ENCODE results near the gene CENPW.

The CENPW gene

GRCh38 chr6:126341126-126341525 lies 1.2 kb downstream of the CENPW start:
- H3F3A ChIP-seq (ENCODE audit: low read depth), result no peaks in the 10 kb centered on the region
- H3K4me2 ChIP-seq (ENCODE audit: low read depth, low read length, poor library complexity, severe bottlenecking), result peak overlapping the region; percentile 93
- H3K4me1 ChIP-seq (ENCODE audit: insufficient read depth, low read length, poor library complexity, severe bottlenecking), result peaks cover 46% of the 10 kb centered on the region
- H4K20me1 ChIP-seq (ENCODE audit: insufficient read depth, low read length, poor library complexity, severe bottlenecking), result peaks cover 38% of the 10 kb centered on the region
- H2AFZ ChIP-seq (ENCODE audit: low read length), result no peak overlapping the region
- H3K27me3 ChIP-seq (ENCODE audit: insufficient read depth, low read length, poor library complexity, severe bottlenecking), result no peaks in the 10 kb centered on the region
- no peaks in the 10 kb centered on the region for H3K9me3 ChIP-seq (ENCODE audit: insufficient read depth, low read depth, low read length)
- peak overlapping the region; percentile 79 for H3K9ac ChIP-seq (ENCODE audit: low read depth, low read length, poor library complexity, severe bottlenecking)
- peaks cover 58% of the 10 kb centered on the region for H3K79me2 ChIP-seq (ENCODE audit: insufficient read depth, low read length)
- no peaks in the 10 kb centered on the region for H3K36me3 ChIP-seq (ENCODE audit: insufficient read depth, low read length)
- H3K9me2 ChIP-seq (replicated peaks; ENCODE audit: low read depth, low read length), result no peaks in the 10 kb centered on the region
- TF ChIP-seq EZH2phosphoT487 (IDR thresholded peaks at IDR 0.05; ENCODE audit: borderline replicate concordance) (no peak), CTCF (conservative IDR thresholded peaks at IDR 0.05; ENCODE audit: low read length) (no peak)
- H3K4me3 ChIP-seq (ENCODE audit: low read length, poor library complexity, severe bottlenecking), result peak overlapping the region; percentile 93

- H3K4me3 ChIP-seq (ENCODE audit: low read length, poor library complexity, severe bottlenecking), result peak overlapping the region; percentile 93
- peak overlapping the region; percentile 79 for H3K9ac ChIP-seq (ENCODE audit: low read depth, low read length, poor library complexity, severe bottlenecking)
- peaks cover 46% of the 10 kb centered on the region for H3K4me1 ChIP-seq (ENCODE audit: insufficient read depth, low read length, poor library complexity, severe bottlenecking)
- peak overlapping the region; percentile 93 for H3K4me2 ChIP-seq (ENCODE audit: low read depth, low read length, poor library complexity, severe bottlenecking)
- H3K27me3 ChIP-seq (ENCODE audit: insufficient read depth, low read length, poor library complexity, severe bottlenecking), result no peaks in the 10 kb centered on the region
- no peaks in the 10 kb centered on the region for H3K9me2 ChIP-seq (replicated peaks; ENCODE audit: low read depth, low read length)
- H3K9me3 ChIP-seq (ENCODE audit: insufficient read depth, low read depth, low read length), result no peaks in the 10 kb centered on the region
- H2AFZ ChIP-seq (ENCODE audit: low read length), result no peak overlapping the region
- H3K79me2 ChIP-seq (ENCODE audit: insufficient read depth, low read length), result peaks cover 69% of the 10 kb centered on the region
- no peak for TF ChIP-seq EZH2phosphoT487 (IDR thresholded peaks at IDR 0.05; ENCODE audit: borderline replicate concordance)
- no peak for TF ChIP-seq CTCF (conservative IDR thresholded peaks at IDR 0.05; ENCODE audit: low read length)
- H3F3A ChIP-seq (ENCODE audit: low read depth), result no peaks in the 10 kb centered on the region
- peaks cover 2% of the 10 kb centered on the region for H3K36me3 ChIP-seq (ENCODE audit: insufficient read depth, low read length)
- H4K20me1 ChIP-seq (ENCODE audit: insufficient read depth, low read length, poor library complexity, severe bottlenecking), result peaks cover 38% of the 10 kb centered on the region
Measured at GRCh38 chr6:126344181-126344580, 4.3 kb downstream of the CENPW start.

- Histone ChIP-seq H3K4me2 (ENCODE audit: low read depth, low read length, poor library complexity, severe bottlenecking) (no peak overlapping the region), H3K9me2 (replicated peaks; ENCODE audit: low read depth, low read length) (no peaks in the 10 kb centered on the region), H3K4me3 (ENCODE audit: low read length, poor library complexity, severe bottlenecking) (no peak overlapping the region), H4K20me1 (ENCODE audit: insufficient read depth, low read length, poor library complexity, severe bottlenecking) (no peaks in the 10 kb centered on the region), H3K27me3 (ENCODE audit: insufficient read depth, low read length, poor library complexity, severe bottlenecking) (no peaks in the 10 kb centered on the region), H3K9me3 (ENCODE audit: insufficient read depth, low read depth, low read length) (no peaks in the 10 kb centered on the region), H3K4me1 (ENCODE audit: insufficient read depth, low read length, poor library complexity, severe bottlenecking) (peaks cover 12% of the 10 kb centered on the region), H3K36me3 (ENCODE audit: insufficient read depth, low read length) (peaks cover 14% of the 10 kb centered on the region), H3K9ac (ENCODE audit: low read depth, low read length, poor library complexity, severe bottlenecking) (no peak overlapping the region), H2AFZ (ENCODE audit: low read length) (no peak overlapping the region), H3K79me2 (ENCODE audit: insufficient read depth, low read length) (peaks cover 7% of the 10 kb centered on the region; the same call in 1 of the 2 replicates), H3F3A (ENCODE audit: low read depth) (no peaks in the 10 kb centered on the region)
- TF ChIP-seq EZH2phosphoT487 (IDR thresholded peaks at IDR 0.05; ENCODE audit: borderline replicate concordance), result no peak
- TF ChIP-seq CTCF (conservative IDR thresholded peaks at IDR 0.05; ENCODE audit: low read length), result no peak
Measured at GRCh38 chr6:126351960-126352359, 12.0 kb downstream of the CENPW start.
